Esophagus squamous epithelium (tissue), 4 donors: ENCODE measurements around the gene C1QTNF9B.

Experiments used
- POLR2A ChIP-seq, 4 donors: fragments of 450-650 bp; IDR thresholded peaks; one replicate each; pipeline ENCODE4 v1.6.1; 2017; ENCODE audit warnings: antibody characterized with exemption in 4 of 4, mild to moderate bottlenecking in 4 of 4, moderate library complexity in 3 of 4
- TF ChIP-seq, protein P1 (sequence below), 6 experiments: fragments of 450-650 bp in 4 of 6; fragments of 200-600 bp in 2 of 6; sonication (generic) in 2 of 6; IDR thresholded peaks; one replicate each; pipeline ENCODE4 v1.5.1; 2016 to 2019; ENCODE audit warnings: antibody characterized with exemption in 6 of 6, mild to moderate bottlenecking in 4 of 6, moderate library complexity in 4 of 6

DNA sequence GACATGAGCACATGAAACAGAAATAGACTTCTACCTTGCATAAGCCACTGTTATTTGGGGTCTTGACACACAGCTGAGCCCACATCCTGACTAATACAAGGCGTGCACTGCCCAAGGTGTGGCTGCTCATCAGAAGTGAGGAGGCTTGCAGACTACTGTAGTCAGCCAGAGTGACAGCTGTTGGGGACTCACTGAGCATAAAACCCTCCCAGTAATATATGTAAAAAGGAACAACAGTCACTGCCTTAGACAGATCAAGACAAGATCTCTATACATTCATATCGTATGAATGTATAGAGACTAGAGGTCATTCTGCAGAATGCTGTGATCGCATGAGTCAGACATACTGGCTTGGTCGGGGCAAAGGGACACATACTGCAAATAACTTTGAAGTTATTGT, 4.1 kb upstream of the C1QTNF9B start:
- TF ChIP-seq, protein P1, sequence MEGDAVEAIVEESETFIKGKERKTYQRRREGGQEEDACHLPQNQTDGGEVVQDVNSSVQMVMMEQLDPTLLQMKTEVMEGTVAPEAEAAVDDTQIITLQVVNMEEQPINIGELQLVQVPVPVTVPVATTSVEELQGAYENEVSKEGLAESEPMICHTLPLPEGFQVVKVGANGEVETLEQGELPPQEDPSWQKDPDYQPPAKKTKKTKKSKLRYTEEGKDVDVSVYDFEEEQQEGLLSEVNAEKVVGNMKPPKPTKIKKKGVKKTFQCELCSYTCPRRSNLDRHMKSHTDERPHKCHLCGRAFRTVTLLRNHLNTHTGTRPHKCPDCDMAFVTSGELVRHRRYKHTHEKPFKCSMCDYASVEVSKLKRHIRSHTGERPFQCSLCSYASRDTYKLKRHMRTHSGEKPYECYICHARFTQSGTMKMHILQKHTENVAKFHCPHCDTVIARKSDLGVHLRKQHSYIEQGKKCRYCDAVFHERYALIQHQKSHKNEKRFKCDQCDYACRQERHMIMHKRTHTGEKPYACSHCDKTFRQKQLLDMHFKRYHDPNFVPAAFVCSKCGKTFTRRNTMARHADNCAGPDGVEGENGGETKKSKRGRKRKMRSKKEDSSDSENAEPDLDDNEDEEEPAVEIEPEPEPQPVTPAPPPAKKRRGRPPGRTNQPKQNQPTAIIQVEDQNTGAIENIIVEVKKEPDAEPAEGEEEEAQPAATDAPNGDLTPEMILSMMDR (IDR thresholded peaks at IDR 0.05), result no peak
- TF ChIP-seq POLR2A (IDR thresholded peaks at IDR 0.05), result no peak
